Measurements from ENCODE around the gene PRRC2B.

GRCh38 chr9:131521822-131522221 is 127.9 kb downstream of the PRRC2B start:
- TF ChIP-seq, protein P1, sequence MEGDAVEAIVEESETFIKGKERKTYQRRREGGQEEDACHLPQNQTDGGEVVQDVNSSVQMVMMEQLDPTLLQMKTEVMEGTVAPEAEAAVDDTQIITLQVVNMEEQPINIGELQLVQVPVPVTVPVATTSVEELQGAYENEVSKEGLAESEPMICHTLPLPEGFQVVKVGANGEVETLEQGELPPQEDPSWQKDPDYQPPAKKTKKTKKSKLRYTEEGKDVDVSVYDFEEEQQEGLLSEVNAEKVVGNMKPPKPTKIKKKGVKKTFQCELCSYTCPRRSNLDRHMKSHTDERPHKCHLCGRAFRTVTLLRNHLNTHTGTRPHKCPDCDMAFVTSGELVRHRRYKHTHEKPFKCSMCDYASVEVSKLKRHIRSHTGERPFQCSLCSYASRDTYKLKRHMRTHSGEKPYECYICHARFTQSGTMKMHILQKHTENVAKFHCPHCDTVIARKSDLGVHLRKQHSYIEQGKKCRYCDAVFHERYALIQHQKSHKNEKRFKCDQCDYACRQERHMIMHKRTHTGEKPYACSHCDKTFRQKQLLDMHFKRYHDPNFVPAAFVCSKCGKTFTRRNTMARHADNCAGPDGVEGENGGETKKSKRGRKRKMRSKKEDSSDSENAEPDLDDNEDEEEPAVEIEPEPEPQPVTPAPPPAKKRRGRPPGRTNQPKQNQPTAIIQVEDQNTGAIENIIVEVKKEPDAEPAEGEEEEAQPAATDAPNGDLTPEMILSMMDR (IDR thresholded peaks at IDR 0.05; ENCODE audit: poor library complexity): no peak
- TF ChIP-seq EZH2phosphoT487 (IDR thresholded peaks at IDR 0.05; ENCODE audit: low read depth, severe bottlenecking, unreplicated experiment): no peak
- no peak for TF ChIP-seq EZH2 (IDR thresholded peaks at IDR 0.05; ENCODE audit: borderline replicate concordance)
